ENCODE measurements around the gene SEC22A. TPM values are rescaled to one million over a fixed set of nuclear protein-coding genes. Genes with fewer than 3 reads are reported as not detected.

SEC22A gene
- total and polyA plus RNA-seq, 10 of the 15 experiments (the other 5 are each of a cell fraction or from before 2014, with no cell fraction given), result 19.3 to 70.3 (median 36.7) TPM

DNA sequence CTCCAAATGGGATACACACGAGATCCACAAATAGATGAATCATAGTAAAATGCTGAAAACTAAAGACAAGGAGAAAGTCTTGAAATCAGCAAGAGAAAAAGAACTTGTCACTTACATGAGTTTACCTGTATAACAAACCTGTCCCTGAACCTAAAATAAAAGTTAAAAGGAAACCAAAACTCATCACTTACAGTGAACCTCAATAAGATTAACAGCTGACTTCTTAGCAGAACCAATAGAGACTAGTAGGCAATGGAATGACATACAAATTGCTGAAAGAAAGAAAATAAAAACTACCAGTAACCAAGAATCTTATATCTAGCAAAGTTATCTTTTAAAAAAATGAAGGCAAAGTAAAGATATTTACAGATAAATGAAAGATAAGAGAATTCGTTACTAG is 27.4 kb downstream of the SEC22A start:
- Histone ChIP-seq H3K9me3 (replicated peaks; ENCODE audit: control insufficient read depth, insufficient read depth, low read length) (peaks cover 17% of the 10 kb centered on the region), H3K36me3 (ENCODE audit: control insufficient read depth in 2 of 2, insufficient read depth in 2 of 2, low read length in 1 of 2) (peaks cover 0 to 17% of the 10 kb centered on the region in 2 experiments; a peak in 3 of 4 replicates), H3K4me1 (ENCODE audit: control insufficient read depth, insufficient read depth, low read length) (no peaks in the 10 kb centered on the region), H4K20me1 (ENCODE audit: control insufficient read depth, insufficient read depth) (no peaks in the 10 kb centered on the region), H3K79me2 (ENCODE audit: control insufficient read depth, insufficient read depth, low read length) (no peaks in the 10 kb centered on the region), H3K27me3 (replicated peaks in 1 of 2; ENCODE audit: control insufficient read depth in 2 of 2, insufficient read depth in 2 of 2, low read length in 1 of 2) (no peaks in the 10 kb centered on the region), H3K4me3 (no peak overlapping the region), H3K27ac (ENCODE audit: control insufficient read depth, insufficient read depth) (no peak overlapping the region), H3K4me2 (ENCODE audit: control insufficient read depth, insufficient read depth) (no peak overlapping the region), H2AFZ (ENCODE audit: control insufficient read depth, low read depth, low read length) (no peak overlapping the region), H3K9ac (ENCODE audit: control insufficient read depth, insufficient read depth, low read length) (no peak overlapping the region)
- no peak for DNase-seq (ENCODE audit: low read depth, low spot score)
- intact Hi-C loops (cut with micrococcal nuclease; ENCODE audit: unreplicated experiment), result no loop called here
- BruUV-seq (replicated peaks), result no TSS peak
- ChIA-PET RAD21 (ENCODE audit: unreplicated experiment) (no interaction called here), CTCF (no interaction called here), POLR2A (no interaction called here), SMC1A (ENCODE audit: uncharacterized antibody, unreplicated experiment) (no interaction called here)
- WGBS (ENCODE audit: insufficient coverage, insufficient replicate concordance, low lambda C conversion rate, missing lambda C conversion rate), result 98% methylated on average over 2 of the region's 2 CpGs
- ATAC-seq, result no peak
- in situ Hi-C loops (cut with MboI), result no loop called here
- no peak for FAIRE-seq
- no peak for TF ChIP-seq EP300 (IDR thresholded peaks at IDR 0.05; ENCODE audit: borderline replicate concordance in 1 of 2, control insufficient read depth in 1 of 2, low read depth in 2 of 2, low read length in 2 of 2)
- no peak for TF ChIP-seq SP1 (IDR thresholded peaks at IDR 0.05; ENCODE audit: low read depth, low read length)
- peak; percentile 99 for TF ChIP-seq CBX5 (IDR thresholded peaks at IDR 0.05; ENCODE audit: low read depth)
- no peak for TF ChIP-seq PML (IDR thresholded peaks at IDR 0.05; ENCODE audit: low read length)
- TF ChIP-seq, protein P1, sequence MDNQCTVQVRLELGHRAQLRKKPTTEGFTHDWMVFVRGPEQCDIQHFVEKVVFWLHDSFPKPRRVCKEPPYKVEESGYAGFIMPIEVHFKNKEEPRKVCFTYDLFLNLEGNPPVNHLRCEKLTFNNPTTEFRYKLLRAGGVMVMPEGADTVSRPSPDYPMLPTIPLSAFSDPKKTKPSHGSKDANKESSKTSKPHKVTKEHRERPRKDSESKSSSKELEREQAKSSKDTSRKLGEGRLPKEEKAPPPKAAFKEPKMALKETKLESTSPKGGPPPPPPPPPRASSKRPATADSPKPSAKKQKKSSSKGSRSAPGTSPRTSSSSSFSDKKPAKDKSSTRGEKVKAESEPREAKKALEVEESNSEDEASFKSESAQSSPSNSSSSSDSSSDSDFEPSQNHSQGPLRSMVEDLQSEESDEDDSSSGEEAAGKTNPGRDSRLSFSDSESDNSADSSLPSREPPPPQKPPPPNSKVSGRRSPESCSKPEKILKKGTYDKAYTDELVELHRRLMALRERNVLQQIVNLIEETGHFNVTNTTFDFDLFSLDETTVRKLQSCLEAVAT (IDR thresholded peaks at IDR 0.05), result no peak
- TF ChIP-seq, protein P2, sequence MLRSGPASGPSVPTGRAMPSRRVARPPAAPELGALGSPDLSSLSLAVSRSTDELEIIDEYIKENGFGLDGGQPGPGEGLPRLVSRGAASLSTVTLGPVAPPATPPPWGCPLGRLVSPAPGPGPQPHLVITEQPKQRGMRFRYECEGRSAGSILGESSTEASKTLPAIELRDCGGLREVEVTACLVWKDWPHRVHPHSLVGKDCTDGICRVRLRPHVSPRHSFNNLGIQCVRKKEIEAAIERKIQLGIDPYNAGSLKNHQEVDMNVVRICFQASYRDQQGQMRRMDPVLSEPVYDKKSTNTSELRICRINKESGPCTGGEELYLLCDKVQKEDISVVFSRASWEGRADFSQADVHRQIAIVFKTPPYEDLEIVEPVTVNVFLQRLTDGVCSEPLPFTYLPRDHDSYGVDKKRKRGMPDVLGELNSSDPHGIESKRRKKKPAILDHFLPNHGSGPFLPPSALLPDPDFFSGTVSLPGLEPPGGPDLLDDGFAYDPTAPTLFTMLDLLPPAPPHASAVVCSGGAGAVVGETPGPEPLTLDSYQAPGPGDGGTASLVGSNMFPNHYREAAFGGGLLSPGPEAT (IDR thresholded peaks at IDR 0.05; ENCODE audit: low read depth), result peak; percentile 43; the same call in 1 of the 2 replicates
- peak; percentile 30; the same call in 1 of the 2 replicates for TF ChIP-seq RUNX3 (IDR thresholded peaks at IDR 0.05; ENCODE audit: low read length)
- TF ChIP-seq, protein P3, sequence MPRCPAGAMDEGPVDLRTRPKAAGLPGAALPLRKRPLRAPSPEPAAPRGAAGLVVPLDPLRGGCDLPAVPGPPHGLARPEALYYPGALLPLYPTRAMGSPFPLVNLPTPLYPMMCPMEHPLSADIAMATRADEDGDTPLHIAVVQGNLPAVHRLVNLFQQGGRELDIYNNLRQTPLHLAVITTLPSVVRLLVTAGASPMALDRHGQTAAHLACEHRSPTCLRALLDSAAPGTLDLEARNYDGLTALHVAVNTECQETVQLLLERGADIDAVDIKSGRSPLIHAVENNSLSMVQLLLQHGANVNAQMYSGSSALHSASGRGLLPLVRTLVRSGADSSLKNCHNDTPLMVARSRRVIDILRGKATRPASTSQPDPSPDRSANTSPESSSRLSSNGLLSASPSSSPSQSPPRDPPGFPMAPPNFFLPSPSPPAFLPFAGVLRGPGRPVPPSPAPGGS (IDR thresholded peaks at IDR 0.05; ENCODE audit: borderline replicate concordance, insufficient read depth, low read depth, low read length, poor library complexity, severe bottlenecking), result no peak
- TF ChIP-seq, protein P4, sequence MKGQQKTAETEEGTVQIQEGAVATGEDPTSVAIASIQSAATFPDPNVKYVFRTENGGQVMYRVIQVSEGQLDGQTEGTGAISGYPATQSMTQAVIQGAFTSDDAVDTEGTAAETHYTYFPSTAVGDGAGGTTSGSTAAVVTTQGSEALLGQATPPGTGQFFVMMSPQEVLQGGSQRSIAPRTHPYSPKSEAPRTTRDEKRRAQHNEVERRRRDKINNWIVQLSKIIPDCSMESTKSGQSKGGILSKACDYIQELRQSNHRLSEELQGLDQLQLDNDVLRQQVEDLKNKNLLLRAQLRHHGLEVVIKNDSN (IDR thresholded peaks at IDR 0.05; ENCODE audit: borderline replicate concordance, extremely low read length, insufficient read depth, low read depth, low read length), result no peak
- TF ChIP-seq, protein P5, sequence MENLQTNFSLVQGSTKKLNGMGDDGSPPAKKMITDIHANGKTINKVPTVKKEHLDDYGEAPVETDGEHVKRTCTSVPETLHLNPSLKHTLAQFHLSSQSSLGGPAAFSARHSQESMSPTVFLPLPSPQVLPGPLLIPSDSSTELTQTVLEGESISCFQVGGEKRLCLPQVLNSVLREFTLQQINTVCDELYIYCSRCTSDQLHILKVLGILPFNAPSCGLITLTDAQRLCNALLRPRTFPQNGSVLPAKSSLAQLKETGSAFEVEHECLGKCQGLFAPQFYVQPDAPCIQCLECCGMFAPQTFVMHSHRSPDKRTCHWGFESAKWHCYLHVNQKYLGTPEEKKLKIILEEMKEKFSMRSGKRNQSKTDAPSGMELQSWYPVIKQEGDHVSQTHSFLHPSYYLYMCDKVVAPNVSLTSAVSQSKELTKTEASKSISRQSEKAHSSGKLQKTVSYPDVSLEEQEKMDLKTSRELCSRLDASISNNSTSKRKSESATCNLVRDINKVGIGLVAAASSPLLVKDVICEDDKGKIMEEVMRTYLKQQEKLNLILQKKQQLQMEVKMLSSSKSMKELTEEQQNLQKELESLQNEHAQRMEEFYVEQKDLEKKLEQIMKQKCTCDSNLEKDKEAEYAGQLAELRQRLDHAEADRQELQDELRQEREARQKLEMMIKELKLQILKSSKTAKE (IDR thresholded peaks at IDR 0.05; ENCODE audit: low read depth, poor library complexity, severe bottlenecking), result peak; percentile 54
- TF ChIP-seq, protein P6, sequence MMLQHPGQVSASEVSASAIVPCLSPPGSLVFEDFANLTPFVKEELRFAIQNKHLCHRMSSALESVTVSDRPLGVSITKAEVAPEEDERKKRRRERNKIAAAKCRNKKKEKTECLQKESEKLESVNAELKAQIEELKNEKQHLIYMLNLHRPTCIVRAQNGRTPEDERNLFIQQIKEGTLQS (IDR thresholded peaks at IDR 0.05; ENCODE audit: borderline replicate concordance, extremely low read depth, low read depth, low read length), result no peak
- no peak for TF ChIP-seq ZNF384 (IDR thresholded peaks at IDR 0.05; ENCODE audit: borderline replicate concordance, low read depth, low read length)

Measured in GM12878 (cell line).